GM21529 (cell line): Measurements from ENCODE around the gene FLYWCH2.

Experiments
- ATAC-seq: cut with Tn5 transposase; IDR thresholded peaks from one replicate; pipeline ENCODE4 v1.9.1; 2021; ENCODE audit not compliant: unreplicated experiment

The FLYWCH2 gene

GRCh38 chr16:2853531-2854073 is 29.4 kb upstream of the FLYWCH2 start:
- no peak for ATAC-seq

- ATAC-seq = no peak
Observed at GRCh38 chr16:2854700-2855309, 28.2 kb upstream of the FLYWCH2 start.

GRCh38 chr16:2855536-2855935 is 27.5 kb upstream of the FLYWCH2 start:
- no peak for ATAC-seq

DNA sequence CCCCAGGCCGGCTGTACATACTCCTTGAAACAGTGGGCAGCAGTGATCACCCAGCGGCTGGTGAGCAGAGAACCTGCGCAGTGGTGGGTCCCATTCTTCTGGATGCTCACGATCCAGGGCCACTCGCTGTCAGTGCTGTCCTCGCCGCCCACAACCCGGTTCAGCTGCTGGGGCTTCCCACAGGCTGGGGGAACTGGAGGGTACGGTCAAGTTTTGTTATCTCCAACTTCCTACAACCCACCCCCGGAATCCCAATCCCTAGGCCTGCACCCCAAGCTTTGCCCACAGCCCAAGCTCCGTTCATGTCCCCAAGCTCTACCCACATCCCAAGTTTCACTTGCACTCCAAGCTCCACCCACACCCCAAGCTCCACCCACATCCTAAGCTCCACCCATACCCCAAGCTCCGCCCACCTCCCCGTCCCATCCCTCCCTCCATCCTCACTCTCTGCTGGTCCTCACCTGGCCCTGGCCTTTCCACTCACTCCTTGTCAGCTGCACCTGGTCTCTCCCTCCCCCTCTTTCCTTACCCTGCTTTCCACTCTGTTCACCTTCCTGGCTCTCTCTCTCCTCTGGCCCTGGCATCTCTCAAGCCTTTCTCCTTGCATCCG is 26.8 kb upstream of the FLYWCH2 start:
- ATAC-seq = no peak

DNA sequence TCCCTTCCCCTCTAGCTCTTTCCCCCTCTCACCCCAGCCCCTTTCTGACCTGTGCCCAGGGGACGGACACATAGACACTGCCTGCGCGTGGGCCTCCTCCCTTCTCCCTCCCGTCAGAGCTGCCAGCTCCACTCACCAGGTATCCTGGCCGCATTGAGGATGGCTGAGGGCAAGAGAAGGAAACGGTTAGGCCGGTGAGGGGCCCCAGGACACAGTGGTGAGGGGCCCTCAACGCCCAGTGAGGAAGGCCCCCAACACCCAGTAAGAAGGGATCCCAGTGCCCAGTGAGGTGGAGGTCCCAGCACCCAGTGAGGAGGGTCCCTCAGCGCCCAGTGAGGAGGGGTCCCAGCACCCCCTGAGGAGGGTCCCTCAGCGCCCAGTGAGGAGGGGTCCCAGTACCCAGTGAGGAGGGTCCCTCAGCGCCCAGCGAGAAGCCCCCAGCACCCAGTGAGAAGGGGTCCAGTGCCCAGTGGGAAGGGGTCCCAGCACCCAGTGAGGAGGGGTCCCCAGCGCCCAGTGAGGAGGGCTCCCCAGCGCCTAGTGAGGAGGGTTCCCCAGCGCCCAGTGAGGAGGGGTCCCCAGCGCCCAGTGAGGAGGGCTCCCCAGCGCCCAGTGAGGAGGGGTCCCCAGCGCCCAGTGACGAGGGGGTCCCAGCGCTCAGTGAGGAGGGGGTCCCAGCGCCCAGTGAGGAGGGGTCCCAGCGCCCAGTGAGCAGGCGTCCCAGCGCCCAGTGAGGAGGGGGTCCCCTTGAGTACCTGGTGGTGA is 26.1 kb upstream of the FLYWCH2 start:
- no peak for ATAC-seq

DNA sequence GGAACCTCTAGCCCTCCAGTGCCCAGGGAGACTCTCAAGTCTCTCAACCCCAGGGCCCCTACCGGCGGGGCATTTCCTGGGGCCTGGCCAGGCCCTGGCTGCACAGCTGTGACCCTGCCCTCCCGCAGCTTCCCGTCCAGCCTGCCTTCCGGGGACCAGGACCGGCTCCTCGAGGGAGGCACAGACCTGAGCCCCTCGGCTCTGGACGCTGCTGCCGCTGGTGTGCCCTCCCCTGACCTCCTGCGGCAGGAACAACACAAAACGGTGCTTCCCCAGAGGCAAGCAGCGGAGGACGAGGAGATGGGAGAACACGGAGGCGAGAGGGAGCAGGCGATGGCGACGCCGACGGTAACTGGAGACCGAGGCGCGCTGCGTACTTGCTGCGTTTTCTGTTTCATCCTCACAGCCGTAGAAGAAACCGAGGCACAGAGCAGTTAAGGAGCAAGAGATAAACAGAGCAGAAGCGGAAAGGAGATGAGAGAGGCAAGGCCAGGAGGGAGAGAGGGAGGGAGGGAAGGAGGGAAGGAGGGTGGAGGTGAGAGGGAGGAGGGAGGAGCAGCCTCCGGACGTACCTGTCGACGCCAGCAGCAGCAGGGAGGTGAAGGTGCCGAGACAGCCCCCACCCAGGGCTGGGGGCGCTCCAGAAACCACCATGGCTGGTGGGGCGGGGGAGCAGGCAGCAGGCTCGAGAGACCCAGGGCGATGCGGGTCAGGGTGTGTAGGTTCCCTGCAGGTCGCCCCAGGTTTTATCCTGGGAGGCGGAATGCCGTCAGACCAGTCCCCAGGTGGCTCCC is 25.4 kb upstream of the FLYWCH2 start, which contains the start of gene PRSS22:
PRSS22 (minus strand) TSS at position 720 of the 794 bp plus-strand sequence; CDS start at position 654, 66 bp downstream.
- no peak for ATAC-seq

GRCh38 chr16:2858245-2859025 is 24.6 kb upstream of the FLYWCH2 start:
- no peak for ATAC-seq

DNA sequence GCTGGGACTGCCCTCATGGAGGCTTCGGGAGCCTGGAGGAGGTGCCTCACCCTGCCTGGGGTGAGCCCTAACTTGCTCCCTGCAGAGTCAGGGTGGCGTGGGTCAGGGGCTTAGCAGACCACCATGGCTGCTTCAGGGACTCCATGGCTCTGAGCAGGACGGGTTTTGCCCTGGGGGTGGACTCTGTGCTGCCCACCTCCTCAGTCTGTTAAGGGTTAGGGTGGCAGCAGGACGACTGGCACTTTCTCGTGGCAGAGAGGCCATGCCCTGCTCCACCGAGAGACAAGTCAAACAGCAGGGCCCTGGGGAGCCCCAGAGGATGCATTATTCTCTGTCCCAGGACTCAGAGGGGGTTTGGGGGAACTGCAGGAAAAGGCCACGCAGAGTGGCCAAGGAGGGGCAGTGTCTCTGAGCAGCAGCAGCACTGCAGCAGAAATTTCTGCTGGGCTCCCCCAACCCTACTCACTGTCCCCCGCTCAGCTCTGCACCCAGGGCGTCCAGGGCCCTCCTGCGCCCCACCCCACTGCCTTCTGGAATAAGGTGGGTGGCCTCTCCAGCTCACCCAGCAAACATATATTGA is 23.2 kb upstream of the FLYWCH2 start:
- no peak for ATAC-seq

GRCh38 chr16:2860826-2861567 is 22.0 kb upstream of the FLYWCH2 start:
- ATAC-seq = no peak

DNA sequence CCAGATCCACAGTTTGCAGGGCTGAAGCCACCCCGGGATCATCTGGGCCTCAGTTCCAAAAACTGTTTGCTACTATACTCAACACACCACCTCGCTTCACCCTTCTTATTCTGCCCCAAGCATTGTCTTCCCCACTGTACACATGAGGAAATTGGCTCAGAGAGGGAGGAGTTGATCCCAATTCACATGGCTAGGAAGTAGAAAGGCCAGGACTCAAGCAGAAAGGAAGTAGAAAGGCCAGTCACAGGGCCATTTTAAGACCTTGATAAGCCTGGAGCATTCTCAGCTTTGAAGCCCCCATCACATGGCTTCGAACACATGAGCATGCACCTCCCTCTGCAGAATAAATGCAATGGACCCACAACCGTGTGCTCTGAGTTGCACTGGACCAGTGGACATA is 17.4 kb upstream of the FLYWCH2 start:
- no peak for ATAC-seq

DNA sequence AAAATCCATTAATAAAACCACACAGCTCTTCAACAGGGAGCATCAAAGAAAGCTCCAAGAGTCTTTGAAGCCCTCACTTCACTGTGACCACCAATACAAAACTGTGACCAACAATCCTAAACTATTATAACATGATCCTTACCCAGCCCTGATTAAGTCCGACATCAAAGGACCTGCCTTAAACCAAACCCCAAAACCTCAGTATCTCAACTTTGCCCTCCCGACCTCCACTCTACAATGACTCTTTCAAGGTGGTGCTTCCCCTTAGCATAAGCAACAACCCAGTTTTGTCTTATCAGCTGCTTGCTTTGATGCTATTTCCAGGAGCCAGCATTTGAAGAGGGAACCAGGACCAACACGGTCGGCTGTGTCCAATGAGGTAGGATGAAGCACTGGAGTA is 16.6 kb upstream of the FLYWCH2 start:
- ATAC-seq = no peak

- ATAC-seq = no peak
Observed at GRCh38 chr16:2867661-2867986, 15.4 kb upstream of the FLYWCH2 start.

DNA sequence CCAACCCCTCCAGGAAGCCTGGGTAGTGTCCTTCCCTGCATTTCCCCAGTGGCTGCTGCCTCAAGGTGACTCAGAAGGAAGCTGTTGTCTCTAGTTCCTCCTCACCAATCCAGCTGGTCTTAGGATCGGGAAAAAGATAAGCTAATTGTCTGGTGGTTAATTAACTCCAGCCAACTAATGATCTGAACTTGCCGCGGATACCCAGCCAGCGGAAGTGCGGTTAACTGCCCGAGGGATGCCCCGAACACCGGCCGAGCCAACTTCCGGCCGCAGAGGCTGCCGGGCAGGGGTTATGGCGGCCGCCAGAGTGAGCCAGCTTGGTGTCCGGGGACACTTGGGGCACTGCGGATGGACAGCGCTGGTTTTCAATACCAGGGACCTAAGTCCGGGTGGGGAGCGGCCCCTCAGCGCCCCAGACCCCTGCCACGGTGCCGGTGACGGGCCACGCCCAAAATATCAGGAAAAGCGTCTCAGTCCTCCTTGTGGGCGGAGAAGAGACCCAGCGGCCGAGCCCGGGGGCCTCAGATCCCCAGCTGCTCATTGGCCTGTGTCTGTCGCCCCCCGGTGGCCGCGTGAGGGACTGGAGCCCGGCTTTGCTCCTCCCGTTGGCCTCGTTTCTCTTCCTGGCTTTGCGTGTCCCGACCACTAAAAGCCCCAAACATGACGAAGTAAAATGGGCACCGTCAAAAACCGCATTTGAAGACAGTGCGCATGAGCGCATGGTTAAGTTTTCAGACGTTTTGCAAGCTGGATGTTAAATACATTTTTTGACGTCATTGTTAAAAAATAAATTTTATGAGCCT is 14.8 kb upstream of the FLYWCH2 start:
- ATAC-seq = peak; percentile 94

GRCh38 chr16:2871926-2872325 is 11.1 kb upstream of the FLYWCH2 start:
- no peak for ATAC-seq

DNA sequence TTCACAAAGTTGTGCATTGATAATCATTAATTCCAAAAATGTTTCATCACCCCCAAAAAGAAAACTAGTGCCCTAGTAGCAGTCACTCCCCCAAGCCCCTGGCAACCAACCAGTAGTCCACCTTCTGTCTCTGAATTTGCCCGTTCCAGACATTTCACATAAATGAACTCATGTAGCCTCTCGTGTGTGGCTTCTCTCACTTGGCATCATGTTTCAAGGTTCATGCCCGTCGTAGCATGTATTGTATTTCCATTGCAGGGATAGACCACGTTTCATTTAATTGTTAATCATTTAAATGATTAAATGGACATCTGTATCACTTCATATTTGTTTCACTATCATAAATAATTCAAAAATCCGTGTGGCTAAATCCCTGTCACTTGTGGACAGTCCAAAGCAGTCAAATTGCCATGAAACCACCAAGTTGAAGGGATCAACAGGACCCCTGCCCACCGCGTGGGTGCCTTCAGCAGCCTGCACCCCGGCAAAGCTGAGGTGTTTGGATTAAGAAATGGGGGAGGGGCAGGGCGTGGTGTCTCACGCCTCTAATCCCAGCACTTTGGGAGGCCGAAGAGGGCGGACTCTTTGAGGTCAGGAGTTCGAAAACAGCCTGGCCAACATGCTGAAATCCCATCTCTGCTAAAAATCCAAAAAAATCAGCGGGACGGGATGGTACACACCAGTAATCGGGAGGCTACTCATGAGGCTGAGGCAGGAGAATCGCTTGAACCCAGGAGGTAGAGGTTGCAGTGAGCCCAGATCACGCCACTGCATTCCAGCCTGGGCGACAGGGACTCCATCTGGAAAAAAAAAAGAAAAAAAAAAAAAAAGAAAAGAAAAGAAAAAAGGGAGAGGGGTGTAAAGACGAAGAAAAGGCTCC is 8.7 kb upstream of the FLYWCH2 start:
- no peak for ATAC-seq

GRCh38 chr16:2874912-2875362 is 8.1 kb upstream of the FLYWCH2 start:
- ATAC-seq = peak; percentile 76

GRCh38 chr16:2879854-2880508 is 3.0 kb upstream of the FLYWCH2 start:
- ATAC-seq = no peak
